Stimulated activated naive B cell treated with anti-CD40 and anti-IgM and Interleukin-4, amounts not matched to agents 10 μg/mL and 1 μg/mL and 100 μg/mL, for 72 hours (primary cell): ENCODE measurements around the gene TPO.

ENCODE experiments used
- ATAC-seq, 2 donors: fragments of 150-1000 bp; cut with Tn5 transposase; replicated peaks; 2 replicates each; pipeline ENCODE4 v1.10.0; 2021; ENCODE audit warnings: moderate library complexity in 1 of 2
- DNase-seq: peaks from one replicate; pipeline ENCODE4 v3.0.0; 2021
- H3K27ac Mint-ChIP-seq: one replicate; pipeline ENCODE4 v1.8.0; 2022; ENCODE audit warnings: mild to moderate bottlenecking, mixed read lengths
- H3K27me3 Mint-ChIP-seq, 2 donors: one replicate each; pipeline ENCODE4 v1.8.0; 2022; ENCODE audit warnings: mixed read lengths in 2 of 2
- H3K36me3 Mint-ChIP-seq, 2 donors: one replicate each; pipeline ENCODE4 v1.8.0; 2022; ENCODE audit warnings: mixed read lengths in 2 of 2, mild to moderate bottlenecking in 1 of 2
- H3K4me1 Mint-ChIP-seq, 2 donors: one replicate each; pipeline ENCODE4 v1.8.0; 2022; ENCODE audit warnings: mixed read lengths in 2 of 2, mild to moderate bottlenecking in 1 of 2
- H3K4me3 Mint-ChIP-seq, 2 donors: one replicate each; pipeline ENCODE4 v1.8.0; 2022; ENCODE audit warnings: mild to moderate bottlenecking in 2 of 2, mixed read lengths in 2 of 2, moderate library complexity in 1 of 2
- H3K9me3 Mint-ChIP-seq, 2 donors: one replicate each; pipeline ENCODE4 v1.8.0; 2022; ENCODE audit warnings: mixed read lengths in 2 of 2, mild to moderate bottlenecking in 1 of 2

The TPO gene

GRCh38 chr2:1418566-1418965, 5.3 kb downstream of the TPO start:
- no peaks in the 10 kb centered on the region for H3K36me3 Mint-ChIP-seq
- ATAC-seq, result no peak
- no peak for DNase-seq
- no peak overlapping the region for H3K4me3 Mint-ChIP-seq
- H3K27me3 Mint-ChIP-seq, result peaks cover 5 to 10% of the 10 kb centered on the region in 2 donors
- H3K27ac Mint-ChIP-seq, result no peak overlapping the region
- no peaks in the 10 kb centered on the region for H3K9me3 Mint-ChIP-seq
- no peaks in the 10 kb centered on the region for H3K4me1 Mint-ChIP-seq

- peaks cover 8 to 10% of the 10 kb centered on the region in 2 donors for H3K27me3 Mint-ChIP-seq
- no peak overlapping the region for H3K4me3 Mint-ChIP-seq
- ATAC-seq (no peak), DNase-seq (no peak)
- no peak overlapping the region for H3K27ac Mint-ChIP-seq
- H3K9me3 Mint-ChIP-seq, result no peaks in the 10 kb centered on the region
- H3K36me3 Mint-ChIP-seq, result no peaks in the 10 kb centered on the region
- no peaks in the 10 kb centered on the region for H3K4me1 Mint-ChIP-seq
Measured at GRCh38 chr2:1420746-1421480, 7.7 kb downstream of the TPO start.

- DNase-seq (no peak), ATAC-seq (no peak)
- H3K27ac Mint-ChIP-seq, result no peak overlapping the region
- H3K4me1 Mint-ChIP-seq, result no peaks in the 10 kb centered on the region
- H3K9me3 Mint-ChIP-seq, result no peaks in the 10 kb centered on the region
- peaks cover 10 to 13% of the 10 kb centered on the region in 2 donors for H3K27me3 Mint-ChIP-seq
- H3K36me3 Mint-ChIP-seq, result no peaks in the 10 kb centered on the region
- H3K4me3 Mint-ChIP-seq, result no peak overlapping the region
Measured at GRCh38 chr2:1421731-1422130, 8.5 kb downstream of the TPO start.

- ATAC-seq (no peak), DNase-seq (no peak)
- Mint-ChIP-seq H3K27me3 (peaks cover 13 to 17% of the 10 kb centered on the region in 2 donors), H3K4me3 (no peak overlapping the region), H3K4me1 (no peaks in the 10 kb centered on the region), H3K36me3 (no peaks in the 10 kb centered on the region), H3K27ac (no peak overlapping the region), H3K9me3 (no peaks in the 10 kb centered on the region)
Measured at GRCh38 chr2:1422131-1422530, 8.9 kb downstream of the TPO start.

GRCh38 chr2:1422716-1423285, 9.5 kb downstream of the TPO start:
- H3K27ac Mint-ChIP-seq, result no peak overlapping the region
- H3K4me1 Mint-ChIP-seq, result no peaks in the 10 kb centered on the region
- peaks cover 18 to 19% of the 10 kb centered on the region in 2 donors for H3K27me3 Mint-ChIP-seq

GRCh38 chr2:1427086-1427485, 13.8 kb downstream of the TPO start:
- no peak overlapping the region for H3K27ac Mint-ChIP-seq

More at GRCh38 chr2:1422716-1423285, 9.5 kb downstream of the TPO start:
- no peak overlapping the region for H3K4me3 Mint-ChIP-seq
- no peaks in the 10 kb centered on the region for H3K36me3 Mint-ChIP-seq
- H3K9me3 Mint-ChIP-seq, result no peaks in the 10 kb centered on the region
- ATAC-seq (no peak), DNase-seq (no peak)

GRCh38 chr2:1429895-1430294, 16.6 kb downstream of the TPO start:
- Mint-ChIP-seq H3K27ac (no peak overlapping the region), H3K27me3 (peaks cover 10 to 14% of the 10 kb centered on the region in 2 donors)
- no peak for DNase-seq

More at GRCh38 chr2:1427086-1427485, 13.8 kb downstream of the TPO start:
- Mint-ChIP-seq H3K27me3 (peaks cover 11 to 14% of the 10 kb centered on the region in 2 donors), H3K9me3 (no peaks in the 10 kb centered on the region), H3K36me3 (no peaks in the 10 kb centered on the region), H3K4me3 (no peak overlapping the region), H3K4me1 (no peaks in the 10 kb centered on the region)
- ATAC-seq, result no peak
- no peak for DNase-seq

GRCh38 chr2:1430491-1430890, 17.2 kb downstream of the TPO start:
- ATAC-seq (no peak), DNase-seq (no peak)
- no peak overlapping the region for H3K4me3 Mint-ChIP-seq
- peaks cover 10 to 14% of the 10 kb centered on the region in 2 donors for H3K27me3 Mint-ChIP-seq
- no peak overlapping the region for H3K27ac Mint-ChIP-seq
- no peaks in the 10 kb centered on the region for H3K4me1 Mint-ChIP-seq
- H3K9me3 Mint-ChIP-seq, result no peaks in the 10 kb centered on the region
- no peaks in the 10 kb centered on the region for H3K36me3 Mint-ChIP-seq

More at GRCh38 chr2:1429895-1430294, 16.6 kb downstream of the TPO start:
- Mint-ChIP-seq H3K9me3 (no peaks in the 10 kb centered on the region), H3K4me1 (no peaks in the 10 kb centered on the region), H3K4me3 (no peak overlapping the region), H3K36me3 (no peaks in the 10 kb centered on the region)
- no peak for ATAC-seq

GRCh38 chr2:1431886-1432400, 18.7 kb downstream of the TPO start:
- Mint-ChIP-seq H3K4me3 (no peak overlapping the region), H3K9me3 (no peaks in the 10 kb centered on the region), H3K27ac (no peak overlapping the region), H3K27me3 (peaks cover 4 to 9% of the 10 kb centered on the region in 2 donors), H3K36me3 (no peaks in the 10 kb centered on the region), H3K4me1 (no peaks in the 10 kb centered on the region)
- no peak for DNase-seq
- no peak for ATAC-seq

GRCh38 chr2:1432726-1433125, 19.5 kb downstream of the TPO start:
- Mint-ChIP-seq H3K27ac (no peak overlapping the region), H3K36me3 (no peaks in the 10 kb centered on the region), H3K4me3 (no peak overlapping the region), H3K27me3 (peaks cover 0 to under 1% of the 10 kb centered on the region in 2 donors), H3K9me3 (no peaks in the 10 kb centered on the region), H3K4me1 (no peaks in the 10 kb centered on the region)
- no peak for ATAC-seq
- DNase-seq, result no peak

GRCh38 chr2:1436369-1436768, 23.1 kb downstream of the TPO start:
- Mint-ChIP-seq H3K4me1 (no peaks in the 10 kb centered on the region), H3K4me3 (no peak overlapping the region), H3K36me3 (no peaks in the 10 kb centered on the region), H3K27ac (no peak overlapping the region), H3K27me3 (no peaks in the 10 kb centered on the region), H3K9me3 (no peaks in the 10 kb centered on the region)
- DNase-seq, result no peak
- ATAC-seq, result no peak

GRCh38 chr2:1437101-1437500, 23.8 kb downstream of the TPO start:
- Mint-ChIP-seq H3K27ac (no peak overlapping the region), H3K9me3 (peaks cover 3% of the 10 kb centered on the region in 2 donors), H3K4me3 (no peak overlapping the region), H3K36me3 (no peaks in the 10 kb centered on the region), H3K4me1 (no peaks in the 10 kb centered on the region), H3K27me3 (no peaks in the 10 kb centered on the region)
- no peak for DNase-seq
- ATAC-seq, result no peak

- Mint-ChIP-seq H3K27ac (no peak overlapping the region), H3K4me1 (no peaks in the 10 kb centered on the region), H3K36me3 (no peaks in the 10 kb centered on the region), H3K9me3 (peaks cover 4 to 5% of the 10 kb centered on the region in 2 donors), H3K4me3 (no peak overlapping the region), H3K27me3 (no peaks in the 10 kb centered on the region)
- DNase-seq (no peak), ATAC-seq (no peak)
Measured at GRCh38 chr2:1437537-1437936, 24.3 kb downstream of the TPO start.

- no peak for ATAC-seq
- peaks cover 5 to 11% of the 10 kb centered on the region in 2 donors for H3K9me3 Mint-ChIP-seq
- peaks cover 0 to 8% of the 10 kb centered on the region in 2 donors for H3K27me3 Mint-ChIP-seq
- no peak overlapping the region for H3K4me3 Mint-ChIP-seq
- no peaks in the 10 kb centered on the region for H3K4me1 Mint-ChIP-seq
- H3K27ac Mint-ChIP-seq, result no peak overlapping the region
- DNase-seq, result no peak
- H3K36me3 Mint-ChIP-seq, result no peaks in the 10 kb centered on the region
Measured at GRCh38 chr2:1438972-1439371, 25.7 kb downstream of the TPO start.

- Mint-ChIP-seq H3K27me3 (peaks cover 0 to 11% of the 10 kb centered on the region in 2 donors), H3K4me1 (no peaks in the 10 kb centered on the region), H3K27ac (no peak overlapping the region), H3K4me3 (no peak overlapping the region), H3K9me3 (peaks cover 5 to 11% of the 10 kb centered on the region in 2 donors), H3K36me3 (no peaks in the 10 kb centered on the region)
- DNase-seq (no peak), ATAC-seq (no peak)
Measured at GRCh38 chr2:1440581-1440980, 27.3 kb downstream of the TPO start.
